ENCODE measurements around the gene SGMS1. TPM values are rescaled to one million over a fixed set of nuclear protein-coding genes. Genes with fewer than 3 reads are reported as not detected.

SGMS1 gene
- polyA plus RNA-seq, 1 donor from 2014 or later: 8.0 TPM

DNA sequence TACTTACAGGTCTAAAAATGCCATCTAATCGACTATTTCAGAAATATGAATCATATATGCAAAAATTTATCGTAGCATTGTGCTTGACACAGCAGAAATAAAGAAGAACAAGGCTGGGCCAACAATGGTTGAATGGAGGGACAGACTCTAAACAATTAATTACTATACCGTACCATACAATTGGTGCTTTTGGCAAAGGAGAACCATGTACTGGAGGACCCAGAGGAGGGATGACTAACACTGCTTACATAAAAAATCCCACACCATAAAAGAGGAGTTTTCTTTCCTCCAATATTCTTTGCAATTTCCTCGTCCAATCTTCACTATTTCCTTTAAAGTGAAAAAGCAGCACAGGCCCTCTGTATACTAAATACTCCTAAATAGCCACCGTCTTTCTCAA, 94.1 kb downstream of the SGMS1 start:
- Histone ChIP-seq H3K9me2 (ENCODE audit: insufficient read depth, low read length) (no peaks in the 10 kb centered on the region), H4K20me1 (ENCODE audit: insufficient read depth) (no peaks in the 10 kb centered on the region), H2AFZ (ENCODE audit: low read depth, low read length) (no peak overlapping the region), H3K27me3 (ENCODE audit: insufficient read depth, low read depth, low read length) (no peaks in the 10 kb centered on the region), H3K4me2 (ENCODE audit: low read length) (no peak overlapping the region), H3K9ac (ENCODE audit: low read length) (no peak overlapping the region), H3K27ac (ENCODE audit: low read length) (no peak overlapping the region), H3K79me2 (replicated peaks; ENCODE audit: insufficient read depth, low read length) (no peaks in the 10 kb centered on the region), H3F3A (ENCODE audit: insufficient read depth, low read length, poor library complexity, severe bottlenecking) (no peaks in the 10 kb centered on the region), H3K4me3 (ENCODE audit: low read length) (no peak overlapping the region), H3K9me3 (ENCODE audit: low read length) (no peaks in the 10 kb centered on the region), H3K36me3 (ENCODE audit: insufficient read depth, low read length) (no peaks in the 10 kb centered on the region)
- TF ChIP-seq MXI1 (conservative IDR thresholded peaks at IDR 0.05; ENCODE audit: poor library complexity, severe bottlenecking) (no peak), EP300 (conservative IDR thresholded peaks at IDR 0.05; ENCODE audit: poor library complexity, severe bottlenecking) (no peak), EZH2 (IDR thresholded peaks at IDR 0.05; ENCODE audit: borderline replicate concordance, insufficient read depth, low read length, poor library complexity, severe bottlenecking) (no peak), SMC3 (conservative IDR thresholded peaks at IDR 0.05; ENCODE audit: poor library complexity) (no peak), TAF1 (IDR thresholded peaks at IDR 0.05; ENCODE audit: low read depth) (no peak), RAD21 (conservative IDR thresholded peaks at IDR 0.05) (no peak), POLR2AphosphoS5 (IDR thresholded peaks at IDR 0.05) (no peak)
- TF ChIP-seq, protein P1, sequence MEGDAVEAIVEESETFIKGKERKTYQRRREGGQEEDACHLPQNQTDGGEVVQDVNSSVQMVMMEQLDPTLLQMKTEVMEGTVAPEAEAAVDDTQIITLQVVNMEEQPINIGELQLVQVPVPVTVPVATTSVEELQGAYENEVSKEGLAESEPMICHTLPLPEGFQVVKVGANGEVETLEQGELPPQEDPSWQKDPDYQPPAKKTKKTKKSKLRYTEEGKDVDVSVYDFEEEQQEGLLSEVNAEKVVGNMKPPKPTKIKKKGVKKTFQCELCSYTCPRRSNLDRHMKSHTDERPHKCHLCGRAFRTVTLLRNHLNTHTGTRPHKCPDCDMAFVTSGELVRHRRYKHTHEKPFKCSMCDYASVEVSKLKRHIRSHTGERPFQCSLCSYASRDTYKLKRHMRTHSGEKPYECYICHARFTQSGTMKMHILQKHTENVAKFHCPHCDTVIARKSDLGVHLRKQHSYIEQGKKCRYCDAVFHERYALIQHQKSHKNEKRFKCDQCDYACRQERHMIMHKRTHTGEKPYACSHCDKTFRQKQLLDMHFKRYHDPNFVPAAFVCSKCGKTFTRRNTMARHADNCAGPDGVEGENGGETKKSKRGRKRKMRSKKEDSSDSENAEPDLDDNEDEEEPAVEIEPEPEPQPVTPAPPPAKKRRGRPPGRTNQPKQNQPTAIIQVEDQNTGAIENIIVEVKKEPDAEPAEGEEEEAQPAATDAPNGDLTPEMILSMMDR (IDR thresholded peaks at IDR 0.05; ENCODE audit: poor library complexity, severe bottlenecking): no peak
- TF ChIP-seq, protein P2, sequence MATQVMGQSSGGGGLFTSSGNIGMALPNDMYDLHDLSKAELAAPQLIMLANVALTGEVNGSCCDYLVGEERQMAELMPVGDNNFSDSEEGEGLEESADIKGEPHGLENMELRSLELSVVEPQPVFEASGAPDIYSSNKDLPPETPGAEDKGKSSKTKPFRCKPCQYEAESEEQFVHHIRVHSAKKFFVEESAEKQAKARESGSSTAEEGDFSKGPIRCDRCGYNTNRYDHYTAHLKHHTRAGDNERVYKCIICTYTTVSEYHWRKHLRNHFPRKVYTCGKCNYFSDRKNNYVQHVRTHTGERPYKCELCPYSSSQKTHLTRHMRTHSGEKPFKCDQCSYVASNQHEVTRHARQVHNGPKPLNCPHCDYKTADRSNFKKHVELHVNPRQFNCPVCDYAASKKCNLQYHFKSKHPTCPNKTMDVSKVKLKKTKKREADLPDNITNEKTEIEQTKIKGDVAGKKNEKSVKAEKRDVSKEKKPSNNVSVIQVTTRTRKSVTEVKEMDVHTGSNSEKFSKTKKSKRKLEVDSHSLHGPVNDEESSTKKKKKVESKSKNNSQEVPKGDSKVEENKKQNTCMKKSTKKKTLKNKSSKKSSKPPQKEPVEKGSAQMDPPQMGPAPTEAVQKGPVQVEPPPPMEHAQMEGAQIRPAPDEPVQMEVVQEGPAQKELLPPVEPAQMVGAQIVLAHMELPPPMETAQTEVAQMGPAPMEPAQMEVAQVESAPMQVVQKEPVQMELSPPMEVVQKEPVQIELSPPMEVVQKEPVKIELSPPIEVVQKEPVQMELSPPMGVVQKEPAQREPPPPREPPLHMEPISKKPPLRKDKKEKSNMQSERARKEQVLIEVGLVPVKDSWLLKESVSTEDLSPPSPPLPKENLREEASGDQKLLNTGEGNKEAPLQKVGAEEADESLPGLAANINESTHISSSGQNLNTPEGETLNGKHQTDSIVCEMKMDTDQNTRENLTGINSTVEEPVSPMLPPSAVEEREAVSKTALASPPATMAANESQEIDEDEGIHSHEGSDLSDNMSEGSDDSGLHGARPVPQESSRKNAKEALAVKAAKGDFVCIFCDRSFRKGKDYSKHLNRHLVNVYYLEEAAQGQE (IDR thresholded peaks at IDR 0.05; ENCODE audit: borderline replicate concordance): no peak

DNA sequence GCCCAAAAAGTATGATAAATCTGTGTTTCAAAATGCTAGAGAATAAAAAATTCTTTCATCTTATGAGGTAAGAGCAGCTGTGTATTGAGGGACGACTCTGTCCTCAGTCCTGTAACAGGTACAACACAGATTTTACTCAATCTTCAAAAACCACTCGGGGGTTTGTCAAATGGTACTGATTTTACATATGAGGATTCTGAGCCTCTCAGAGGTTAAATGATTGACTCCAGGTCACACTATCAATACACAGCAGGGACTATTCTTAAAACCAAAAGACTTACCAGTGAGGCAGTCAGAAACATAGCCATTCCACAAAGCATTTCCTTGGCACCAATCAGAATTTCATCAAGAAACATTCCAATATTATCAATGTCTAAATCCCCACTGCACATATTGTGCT, 95.5 kb downstream of the SGMS1 start:
- no peak overlapping the region for H3K27ac ChIP-seq (ENCODE audit: low read length)
- H2AFZ ChIP-seq (ENCODE audit: low read depth, low read length): no peak overlapping the region
- TF ChIP-seq EP300 (conservative IDR thresholded peaks at IDR 0.05; ENCODE audit: poor library complexity, severe bottlenecking): no peak
- TF ChIP-seq RAD21 (conservative IDR thresholded peaks at IDR 0.05): no peak
- TF ChIP-seq MXI1 (conservative IDR thresholded peaks at IDR 0.05; ENCODE audit: poor library complexity, severe bottlenecking): no peak
- TF ChIP-seq SMC3 (conservative IDR thresholded peaks at IDR 0.05; ENCODE audit: poor library complexity): no peak
- TF ChIP-seq POLR2AphosphoS5 (IDR thresholded peaks at IDR 0.05): no peak
- no peak for TF ChIP-seq EZH2 (IDR thresholded peaks at IDR 0.05; ENCODE audit: borderline replicate concordance, insufficient read depth, low read length, poor library complexity, severe bottlenecking)
- no peak for TF ChIP-seq TAF1 (IDR thresholded peaks at IDR 0.05; ENCODE audit: low read depth)
- H3K79me2 ChIP-seq (replicated peaks; ENCODE audit: insufficient read depth, low read length): no peaks in the 10 kb centered on the region
- H3K36me3 ChIP-seq (ENCODE audit: insufficient read depth, low read length): no peaks in the 10 kb centered on the region
- H3K4me2 ChIP-seq (ENCODE audit: low read length): no peak overlapping the region
- H3K9me2 ChIP-seq (ENCODE audit: insufficient read depth, low read length): no peaks in the 10 kb centered on the region
- no peaks in the 10 kb centered on the region for H3F3A ChIP-seq (ENCODE audit: insufficient read depth, low read length, poor library complexity, severe bottlenecking)
- no peaks in the 10 kb centered on the region for H3K9me3 ChIP-seq (ENCODE audit: low read length)
- H3K27me3 ChIP-seq (ENCODE audit: insufficient read depth, low read depth, low read length): no peaks in the 10 kb centered on the region
- no peak overlapping the region for H3K9ac ChIP-seq (ENCODE audit: low read length)
- no peaks in the 10 kb centered on the region for H4K20me1 ChIP-seq (ENCODE audit: insufficient read depth)
- H3K4me3 ChIP-seq (ENCODE audit: low read length): no peak overlapping the region

Data from neural cell (in vitro differentiated cells).